Immature natural killer cell (primary cell): ENCODE data around the gene INPP5D. TPM values are rescaled to one million over a fixed set of nuclear protein-coding genes. Genes with fewer than 3 reads are reported as not detected.

Experiments used
- DNase-seq, 3 donors: peaks; one replicate each; pipeline ENCODE4 v3.0.0; 2022; ENCODE audit warnings: mixed read lengths in 1 of 3
- H3K27ac Mint-ChIP-seq, 6 donors: one replicate each; pipeline ENCODE4 v1.8.0; 2020; ENCODE audit warnings: mixed read lengths in 6 of 6, mild to moderate bottlenecking in 5 of 6, inconsistent platforms in 4 of 6, moderate library complexity in 3 of 6
- H3K27me3 Mint-ChIP-seq, 3 donors: one replicate each; pipeline ENCODE4 v1.8.0; 2020 to 2021; ENCODE audit warnings: low read depth in 3 of 3, mild to moderate bottlenecking in 3 of 3, mixed read lengths in 3 of 3, moderate library complexity in 3 of 3, inconsistent platforms in 1 of 3
- H3K36me3 Mint-ChIP-seq, 3 donors: one replicate each; pipeline ENCODE4 v1.8.0; 2020; ENCODE audit warnings: mixed read lengths in 3 of 3, inconsistent platforms in 2 of 3, mild to moderate bottlenecking in 2 of 3
- H3K4me1 Mint-ChIP-seq, 2 donors: one replicate each; pipeline ENCODE4 v1.8.0; 2020; ENCODE audit warnings: inconsistent platforms in 2 of 2, mild to moderate bottlenecking in 2 of 2, mixed read lengths in 2 of 2, moderate library complexity in 1 of 2
- H3K4me3 Mint-ChIP-seq, 5 donors: one replicate each; pipeline ENCODE4 v1.8.0; 2020; ENCODE audit warnings: mild to moderate bottlenecking in 5 of 5, mixed read lengths in 5 of 5, inconsistent platforms in 3 of 5, moderate library complexity in 3 of 5
- H3K9me3 Mint-ChIP-seq, 6 donors: one replicate each; pipeline ENCODE4 v1.8.0; 2020; ENCODE audit warnings: mild to moderate bottlenecking in 6 of 6, mixed read lengths in 6 of 6, inconsistent platforms in 4 of 6, moderate library complexity in 3 of 6
- polyA plus RNA-seq, 3 donors: library from polyadenylated mRNA; unstranded; fragments of 300-500 nt; fragmentation: Illumina TruSeq; gene quantifications; one replicate each; pipeline ENCODE4 v1.2.3, GENCODE V29; 2021

Gene INPP5D
- polyA plus RNA-seq, 3 donors from 2014 or later, result 54.8 to 307 (median 73.5) TPM

DNA sequence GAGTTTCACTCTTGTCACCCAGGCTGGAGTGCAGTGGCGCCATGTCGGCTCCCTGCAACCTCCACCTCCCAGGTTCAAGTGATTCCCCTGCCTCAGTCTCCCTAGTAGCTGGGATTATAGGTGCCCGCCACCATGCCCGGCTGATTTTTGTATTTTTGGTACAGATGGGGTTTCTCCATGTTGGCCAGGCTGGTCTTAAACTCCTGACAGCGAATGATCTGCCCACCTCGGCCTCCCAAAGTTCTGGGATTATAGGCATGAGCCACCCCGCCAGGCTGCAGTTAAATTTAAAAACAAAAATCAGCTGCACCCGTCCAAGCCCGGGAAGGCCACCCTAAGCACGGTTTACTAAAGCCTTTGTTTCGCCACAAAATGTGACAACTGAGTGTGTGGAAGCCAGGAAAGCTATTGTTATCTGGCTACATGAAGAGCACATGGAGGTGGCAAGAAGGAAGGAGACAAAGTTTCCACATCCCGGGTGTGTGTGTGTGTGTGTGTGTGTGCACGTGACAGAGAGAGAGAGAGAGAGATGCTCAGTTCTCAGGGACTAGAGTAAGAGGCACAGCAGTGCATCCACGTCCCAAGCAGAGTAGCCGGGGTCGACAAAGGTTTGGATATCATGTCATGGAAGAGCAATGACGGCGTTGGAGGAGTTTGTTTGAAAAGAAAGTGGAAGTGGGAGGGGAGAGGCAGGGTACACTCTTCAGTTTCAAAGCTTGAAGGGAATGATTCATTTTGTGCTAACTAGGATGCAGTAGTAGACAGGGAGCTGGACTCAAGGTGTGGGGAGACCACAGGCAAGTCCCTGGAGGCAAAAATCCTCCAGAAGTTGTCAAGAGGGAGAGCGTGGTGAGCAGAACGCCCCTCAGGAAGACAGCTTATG is 20.1 kb downstream of the INPP5D start:
- H3K9me3 Mint-ChIP-seq, result no peaks in the 10 kb centered on the region
- peak in 1 of 3 donors; percentile 43 for DNase-seq
- peaks cover 0 to 79% of the 10 kb centered on the region in 2 donors for H3K4me1 Mint-ChIP-seq
- peaks cover 29 to 43% (median 35%) of the 10 kb centered on the region in 3 donors for H3K36me3 Mint-ChIP-seq
- H3K4me3 Mint-ChIP-seq, result peak overlapping the region; percentile 71 to 89 (median 86)
- H3K27ac Mint-ChIP-seq, result peak overlapping the region in 5 of 6 donors; percentile 97 to 100 (median 98)
- peaks cover 17 to 36% (median 33%) of the 10 kb centered on the region in 3 donors for H3K27me3 Mint-ChIP-seq

DNA sequence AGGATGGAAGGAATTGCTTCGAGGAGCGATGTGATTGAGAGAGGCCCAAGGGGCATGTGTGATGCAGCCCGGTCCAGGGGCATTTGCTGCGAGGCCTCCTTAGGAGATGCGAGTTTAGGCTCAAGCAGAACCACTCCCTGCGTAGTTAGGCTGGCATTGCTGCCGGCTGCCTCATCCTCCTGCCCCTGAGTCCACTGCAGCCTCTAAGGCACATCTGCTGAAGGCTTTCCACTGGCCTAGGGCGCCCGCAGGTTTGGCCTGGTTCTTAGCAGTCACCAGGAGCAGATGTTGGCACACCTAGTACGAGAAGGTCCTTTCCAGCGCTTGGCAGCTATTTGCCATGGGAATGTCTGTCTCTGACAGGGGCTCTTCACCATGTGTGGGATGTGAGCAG is 20.7 kb downstream of the INPP5D start:
- Mint-ChIP-seq H3K36me3 (peaks cover 33 to 43% (median 35%) of the 10 kb centered on the region in 3 donors), H3K4me3 (peak overlapping the region; percentile 81 to 89 (median 86)), H3K27ac (peak overlapping the region in 5 of 6 donors; percentile 97 to 100 (median 98)), H3K27me3 (peaks cover 17 to 37% (median 36%) of the 10 kb centered on the region in 3 donors), H3K9me3 (no peaks in the 10 kb centered on the region), H3K4me1 (peaks cover 0 to 86% of the 10 kb centered on the region in 2 donors)
- no peak for DNase-seq

DNA sequence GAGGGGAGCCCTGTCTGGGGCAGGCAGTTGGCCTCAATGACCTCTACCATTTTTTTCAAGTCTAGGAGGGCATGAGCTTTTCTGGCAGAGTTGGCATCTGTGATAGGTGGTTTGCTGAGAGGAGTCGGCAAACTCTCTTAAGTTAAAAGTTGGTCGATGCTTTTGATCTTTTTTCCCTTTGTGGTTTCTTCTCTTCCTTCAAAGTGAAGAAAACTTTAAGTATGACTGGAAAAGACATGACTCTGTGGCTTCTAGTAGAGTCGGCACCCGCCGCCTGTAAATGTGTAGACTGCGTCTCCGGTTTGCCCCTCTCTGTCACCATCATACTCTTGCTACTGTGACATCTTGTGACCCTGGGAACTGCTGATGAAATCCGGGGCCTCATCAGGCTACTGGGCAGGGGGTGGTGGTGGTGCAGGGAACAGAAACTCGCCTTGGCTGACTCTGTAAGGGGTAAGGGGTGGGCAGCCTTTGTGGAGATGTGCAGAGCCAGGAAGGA is 21.1 kb downstream of the INPP5D start:
- Mint-ChIP-seq H3K27me3 (peaks cover 21 to 37% (median 36%) of the 10 kb centered on the region in 3 donors), H3K9me3 (no peaks in the 10 kb centered on the region), H3K27ac (peak overlapping the region in 5 of 6 donors; percentile 97 to 100 (median 98)), H3K36me3 (peaks cover 34 to 43% (median 35%) of the 10 kb centered on the region in 3 donors), H3K4me1 (peaks cover 0 to 90% of the 10 kb centered on the region in 2 donors), H3K4me3 (peak overlapping the region; percentile 70 to 86 (median 81))
- peak in 2 of 3 donors; percentile 40 to 45 for DNase-seq

DNA sequence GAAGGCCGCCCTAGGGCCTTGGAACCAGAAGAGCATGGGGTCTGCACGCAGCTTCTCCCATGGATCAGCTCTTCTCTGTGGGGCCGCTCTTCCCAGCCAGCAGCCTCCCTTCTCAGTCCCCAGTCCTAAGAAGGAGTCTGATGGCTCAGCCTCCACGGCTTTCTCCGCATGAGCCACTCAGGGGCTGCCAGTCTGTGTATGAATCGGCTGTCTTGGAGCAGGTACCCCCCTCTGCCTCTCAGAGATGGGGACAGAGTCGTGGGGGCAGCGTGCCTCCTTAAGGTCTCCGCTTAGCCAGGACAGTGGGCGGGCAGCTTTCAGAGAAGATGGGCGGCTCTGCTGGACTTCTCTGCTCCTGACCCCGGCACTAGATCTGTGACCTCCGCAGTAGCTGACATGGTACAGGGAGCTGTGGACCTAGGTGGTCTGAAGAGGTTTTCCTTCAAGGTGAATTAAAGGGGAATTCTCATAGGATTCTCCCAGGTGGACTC is 21.6 kb downstream of the INPP5D start:
- Mint-ChIP-seq H3K27me3 (peaks cover 21 to 37% (median 35%) of the 10 kb centered on the region in 3 donors), H3K9me3 (no peaks in the 10 kb centered on the region), H3K4me3 (peak overlapping the region; percentile 81 to 88 (median 86)), H3K36me3 (peaks cover 35 to 45% (median 36%) of the 10 kb centered on the region in 3 donors), H3K4me1 (peaks cover 0 to 95% of the 10 kb centered on the region in 2 donors), H3K27ac (peak overlapping the region in 5 of 6 donors; percentile 97 to 100 (median 98))
- no peak for DNase-seq

DNA sequence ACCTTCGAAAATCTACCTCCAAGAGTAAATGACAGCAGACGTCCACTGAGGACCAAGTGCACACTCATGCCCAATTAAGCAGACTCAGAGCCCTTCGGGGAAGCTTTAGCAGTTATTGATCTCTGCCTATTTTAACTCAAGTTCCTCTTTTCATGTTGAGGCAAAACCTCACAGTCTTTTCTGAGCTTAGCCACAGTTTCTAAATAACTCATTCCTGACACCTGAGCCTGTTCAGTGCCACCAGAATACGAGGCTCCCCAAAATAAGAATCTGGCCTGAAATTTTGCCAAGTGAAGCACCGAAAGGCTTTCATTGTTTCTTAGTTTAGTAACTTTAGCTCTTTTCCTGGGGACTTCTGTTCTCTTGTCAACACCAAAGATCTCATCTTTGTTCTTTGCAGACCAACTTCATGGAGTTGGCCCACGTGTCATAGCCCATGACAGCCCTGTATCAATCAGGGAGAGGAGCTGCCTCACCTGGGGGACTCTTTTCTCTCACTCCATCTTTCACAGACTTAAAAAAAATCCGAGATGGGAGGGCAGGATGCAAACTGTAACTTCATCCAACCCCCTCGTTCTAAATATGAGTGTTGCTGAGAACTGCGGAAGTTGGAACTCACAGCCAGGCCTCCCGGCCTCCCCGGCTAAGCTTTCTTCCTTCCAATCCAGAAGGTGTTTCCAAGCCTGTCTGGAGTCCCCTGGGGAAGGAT is 22.2 kb downstream of the INPP5D start:
- no peak for DNase-seq
- Mint-ChIP-seq H3K4me3 (peak overlapping the region; percentile 81 to 88 (median 86)), H3K36me3 (peaks cover 38 to 47% (median 39%) of the 10 kb centered on the region in 3 donors), H3K4me1 (peaks cover 0 to 97% of the 10 kb centered on the region in 2 donors), H3K27me3 (peaks cover 21 to 37% (median 36%) of the 10 kb centered on the region in 3 donors), H3K9me3 (no peaks in the 10 kb centered on the region), H3K27ac (peak overlapping the region in 5 of 6 donors; percentile 97 to 100 (median 98))

DNA sequence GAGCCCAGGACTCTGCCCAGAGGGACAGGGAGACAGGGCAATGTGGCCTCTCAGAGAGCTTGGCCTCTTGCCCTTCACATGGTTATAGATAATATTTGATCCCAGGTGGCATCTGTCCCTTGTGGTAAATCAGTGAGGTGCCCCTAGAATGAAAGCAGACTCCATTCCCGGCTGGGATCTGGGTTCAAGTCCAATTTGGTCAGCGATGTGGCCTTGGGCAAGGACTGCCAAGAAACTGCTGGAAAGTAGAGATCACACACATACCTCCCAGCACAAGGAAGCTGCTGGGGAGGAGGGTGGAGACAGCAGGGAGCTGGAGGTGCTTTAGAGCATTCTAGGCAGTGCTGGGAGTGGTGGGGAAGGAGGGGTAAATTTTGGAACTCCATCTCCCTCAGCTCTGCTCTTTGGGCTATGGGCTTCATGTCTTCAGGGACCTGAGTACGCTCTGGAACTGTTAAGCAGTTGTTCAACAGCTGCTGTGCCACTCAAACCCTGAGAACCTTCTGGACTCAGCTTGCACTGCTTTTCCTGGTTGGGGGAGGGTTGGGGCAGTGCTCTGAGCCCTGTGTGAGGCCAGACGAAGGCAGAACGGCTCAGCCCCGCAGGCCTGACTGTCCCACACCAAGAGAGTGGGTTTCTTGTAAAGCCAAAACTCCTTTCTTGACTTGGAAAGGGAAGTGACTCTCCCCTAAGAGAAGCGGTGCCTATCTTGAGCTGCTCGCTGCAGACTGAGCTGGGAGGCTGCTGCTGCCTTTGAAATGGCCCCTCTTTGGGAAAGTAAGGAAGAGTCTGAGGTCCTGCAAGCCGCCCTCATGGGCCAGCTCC is 23.0 kb downstream of the INPP5D start:
- no peak for DNase-seq
- peak overlapping the region in 5 of 6 donors; percentile 97 to 100 (median 98) for H3K27ac Mint-ChIP-seq
- peaks cover 34 to 52% (median 39%) of the 10 kb centered on the region in 3 donors for H3K36me3 Mint-ChIP-seq
- H3K4me1 Mint-ChIP-seq, result peaks cover 0 to 96% of the 10 kb centered on the region in 2 donors
- no peaks in the 10 kb centered on the region for H3K9me3 Mint-ChIP-seq
- peak overlapping the region; percentile 81 to 88 (median 86) for H3K4me3 Mint-ChIP-seq
- peaks cover 21 to 34% (median 33%) of the 10 kb centered on the region in 3 donors for H3K27me3 Mint-ChIP-seq

DNA sequence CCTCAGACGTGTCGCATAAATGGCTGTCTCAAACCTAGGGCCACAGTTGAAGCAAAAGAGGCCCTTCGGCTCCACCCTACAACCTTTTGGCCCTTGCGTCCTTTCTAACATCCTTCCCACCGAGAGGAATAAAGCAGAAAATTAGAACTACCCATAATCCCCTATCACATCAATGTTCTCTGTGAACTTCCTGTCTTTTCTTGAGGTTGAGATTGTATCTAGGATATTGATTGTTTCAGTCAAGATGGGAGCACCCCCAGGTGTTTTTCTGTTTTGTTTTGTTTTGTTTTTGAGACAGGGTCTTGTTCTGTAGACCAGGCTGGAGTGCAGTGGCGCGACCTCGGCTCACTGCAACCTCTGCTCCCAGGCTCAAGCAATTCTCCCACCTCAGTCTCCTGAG is 23.6 kb downstream of the INPP5D start:
- Mint-ChIP-seq H3K27ac (peak overlapping the region in 5 of 6 donors; percentile 97 to 100 (median 98)), H3K9me3 (no peaks in the 10 kb centered on the region), H3K4me1 (peaks cover 0 to 96% of the 10 kb centered on the region in 2 donors), H3K36me3 (peaks cover 39 to 58% (median 41%) of the 10 kb centered on the region in 3 donors), H3K4me3 (peak overlapping the region; percentile 81 to 88 (median 86)), H3K27me3 (peaks cover 21 to 34% (median 33%) of the 10 kb centered on the region in 3 donors)
- DNase-seq, result no peak

DNA sequence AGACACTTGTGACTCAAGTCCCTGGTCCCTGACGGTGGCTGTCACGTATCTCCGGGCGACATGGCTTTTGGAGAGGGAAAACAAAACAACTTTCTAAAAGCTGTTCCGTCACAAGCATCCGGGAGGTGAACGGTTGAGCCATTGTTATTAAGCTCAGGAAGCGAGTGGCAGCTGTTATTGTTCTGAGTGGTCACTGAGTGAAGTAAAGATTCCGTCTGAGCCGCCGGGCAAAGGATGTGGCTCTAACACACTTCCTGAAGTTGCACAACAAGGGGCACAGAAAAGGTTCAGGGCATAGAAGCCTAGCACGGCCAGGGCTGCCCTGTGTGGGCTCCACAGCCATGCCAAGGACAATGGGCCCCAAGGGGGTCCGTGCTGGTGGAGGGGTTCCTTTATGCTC is 24.3 kb downstream of the INPP5D start:
- Mint-ChIP-seq H3K36me3 (peaks cover 33 to 53% (median 36%) of the 10 kb centered on the region in 3 donors), H3K9me3 (no peaks in the 10 kb centered on the region), H3K4me3 (peak overlapping the region; percentile 81 to 88 (median 86)), H3K4me1 (peaks cover 0 to 95% of the 10 kb centered on the region in 2 donors), H3K27ac (peak overlapping the region in 5 of 6 donors; percentile 97 to 100 (median 98)), H3K27me3 (peaks cover 21 to 27% (median 26%) of the 10 kb centered on the region in 3 donors)
- peak; percentile 75 to 82 (median 78) for DNase-seq

DNA sequence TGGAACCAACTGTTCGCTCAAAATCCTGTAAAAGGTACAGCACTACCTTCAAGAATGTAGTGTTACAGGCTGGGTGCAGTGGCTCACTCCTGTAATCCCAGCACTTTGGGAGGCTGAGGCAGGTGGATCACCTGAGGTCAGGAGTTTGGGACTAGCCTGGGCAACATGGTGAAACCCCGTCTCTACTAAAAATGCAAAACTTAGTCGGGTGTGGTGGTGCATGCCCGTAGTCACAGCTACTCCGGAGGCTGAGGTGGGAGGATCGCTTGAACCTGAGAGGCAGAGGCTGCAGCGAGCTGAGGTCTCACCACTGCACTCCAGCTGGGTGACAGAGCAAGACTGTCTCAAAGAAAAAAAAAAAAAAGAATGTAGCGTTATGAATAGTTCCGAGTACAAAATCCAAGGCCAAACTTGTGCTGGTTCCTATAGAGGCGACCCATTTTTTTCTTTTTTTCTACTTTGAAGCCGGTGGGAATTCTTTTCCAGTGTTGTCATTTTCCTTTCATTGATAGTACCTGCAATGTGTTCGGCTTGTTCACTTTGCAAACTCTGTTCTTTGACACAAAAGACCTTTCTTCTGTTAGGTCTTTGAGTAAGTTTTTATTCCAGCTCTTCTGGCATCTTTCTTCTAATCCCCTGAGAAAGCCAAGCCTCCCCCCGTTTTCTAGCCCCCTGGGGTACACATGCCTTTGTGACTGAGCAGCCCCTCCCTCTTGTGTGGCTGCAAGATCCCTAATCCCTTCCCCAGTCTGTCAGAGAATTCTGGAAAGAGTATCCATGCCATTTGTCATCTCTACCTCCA is 25.1 kb downstream of the INPP5D start:
- H3K4me1 Mint-ChIP-seq, result peaks cover 0 to 95% of the 10 kb centered on the region in 2 donors
- no peak for DNase-seq
- peak overlapping the region; percentile 81 to 88 (median 86) for H3K4me3 Mint-ChIP-seq
- peaks cover 30 to 53% (median 33%) of the 10 kb centered on the region in 3 donors for H3K36me3 Mint-ChIP-seq
- peak overlapping the region in 5 of 6 donors; percentile 97 to 100 (median 98) for H3K27ac Mint-ChIP-seq
- no peaks in the 10 kb centered on the region for H3K9me3 Mint-ChIP-seq
- H3K27me3 Mint-ChIP-seq, result peaks cover 20 to 23% (median 23%) of the 10 kb centered on the region in 3 donors

DNA sequence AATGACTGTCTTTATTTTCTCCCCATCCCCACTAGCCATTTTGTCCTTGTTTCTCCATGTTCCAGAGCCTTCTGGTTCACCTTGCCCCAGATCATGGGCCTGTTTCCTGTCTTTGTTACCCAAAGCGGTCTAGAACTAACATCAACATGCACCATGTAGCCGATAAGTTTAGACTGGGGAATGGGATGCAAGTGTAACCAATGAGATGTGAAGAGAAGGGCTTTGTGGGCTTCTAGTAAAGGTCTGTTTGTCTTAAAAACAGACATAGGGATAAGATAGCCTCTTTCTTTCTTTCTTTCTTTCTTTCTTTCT is 25.7 kb downstream of the INPP5D start:
- Mint-ChIP-seq H3K36me3 (peaks cover 27 to 54% (median 32%) of the 10 kb centered on the region in 3 donors), H3K9me3 (no peaks in the 10 kb centered on the region), H3K4me1 (peaks cover 0 to 93% of the 10 kb centered on the region in 2 donors), H3K4me3 (peak overlapping the region; percentile 81 to 88 (median 86)), H3K27me3 (peaks cover 17 to 22% (median 22%) of the 10 kb centered on the region in 3 donors), H3K27ac (peak overlapping the region in 5 of 6 donors; percentile 97 to 100 (median 98))
- DNase-seq, result no peak

DNA sequence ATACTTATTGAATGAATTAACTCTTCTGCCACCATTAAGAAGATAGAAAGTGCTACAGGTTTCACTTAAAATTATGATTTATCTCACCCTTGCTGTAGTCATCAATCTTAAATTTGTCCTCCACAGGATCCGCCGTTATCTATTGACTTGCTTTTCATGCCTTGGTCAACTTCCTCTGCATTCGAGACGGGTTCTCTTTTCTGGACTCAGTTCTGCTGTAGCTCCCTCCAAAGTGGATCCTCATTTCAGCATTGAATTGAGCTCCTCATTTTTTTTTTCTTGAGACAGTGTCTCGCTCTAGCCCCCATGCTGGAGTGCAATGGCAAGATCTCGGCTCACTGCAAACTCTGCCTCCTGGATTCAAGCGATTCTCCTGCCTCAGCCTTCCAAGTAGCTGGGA is 27.6 kb downstream of the INPP5D start:
- DNase-seq, result no peak
- Mint-ChIP-seq H3K4me1 (peaks cover 0 to 92% of the 10 kb centered on the region in 2 donors), H3K36me3 (peaks cover 20 to 44% (median 25%) of the 10 kb centered on the region in 3 donors), H3K4me3 (peak overlapping the region in 3 of 5 donors; percentile 16 to 67 (median 55)), H3K9me3 (no peaks in the 10 kb centered on the region), H3K27me3 (peaks cover 16 to 19% (median 18%) of the 10 kb centered on the region in 3 donors), H3K27ac (peak overlapping the region in 5 of 6 donors; percentile 83 to 98 (median 91))

DNA sequence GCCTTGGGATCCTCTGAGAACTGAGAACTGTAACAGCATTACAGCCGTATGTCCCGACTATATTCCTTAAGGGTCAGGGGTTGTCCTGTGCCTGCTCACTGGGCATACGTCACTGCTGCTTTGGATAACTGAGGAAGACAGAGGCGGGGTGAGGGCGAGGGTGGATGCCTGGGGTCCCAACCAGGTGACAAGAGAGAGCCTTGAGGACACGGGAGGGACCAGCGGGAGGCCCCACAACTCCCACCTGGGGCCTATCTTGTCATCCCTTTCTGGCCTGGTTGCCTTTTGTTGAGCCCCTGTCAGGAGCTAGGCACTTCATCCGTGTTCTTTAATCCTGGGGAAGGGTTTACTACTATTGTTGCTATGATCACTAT is 28.8 kb downstream of the INPP5D start:
- Mint-ChIP-seq H3K27ac (peak overlapping the region in 5 of 6 donors; percentile 83 to 98 (median 91)), H3K9me3 (no peaks in the 10 kb centered on the region), H3K36me3 (peaks cover 12 to 35% (median 24%) of the 10 kb centered on the region in 3 donors), H3K27me3 (peaks cover 11 to 14% (median 13%) of the 10 kb centered on the region in 3 donors), H3K4me3 (no peak overlapping the region), H3K4me1 (peaks cover 0 to 92% of the 10 kb centered on the region in 2 donors)
- no peak for DNase-seq
